Suprapubic skin (tissue), 4 donors: ENCODE data around the gene TESMIN. TPM values are rescaled to one million over a fixed set of nuclear protein-coding genes. Genes with fewer than 3 reads are reported as not detected.

Experiments
- DNase-seq, 2 donors: peaks; one replicate each; pipeline ENCODE4 v3.0.0-alpha.2; 2019; ENCODE audit warnings: low spot score in 2 of 2
- H3K27ac ChIP-seq: fragments of 200-600 bp; sonication (generic); one replicate; pipeline ENCODE4 v1.5.1; 2019
- H3K27me3 ChIP-seq: fragments of 200-600 bp; sonication (generic); one replicate; pipeline ENCODE4 v1.5.1; 2019
- H3K36me3 ChIP-seq: fragments of 200-600 bp; sonication (generic); one replicate; pipeline ENCODE4 v1.5.1; 2019
- H3K4me1 ChIP-seq: fragments of 200-600 bp; sonication (generic); one replicate; pipeline ENCODE4 v1.5.1; 2019
- H3K4me3 ChIP-seq: fragments of 200-600 bp; sonication (generic); one replicate; pipeline ENCODE4 v1.5.1; 2019; ENCODE audit warnings: mild to moderate bottlenecking
- H3K9me3 ChIP-seq: fragments of 200-600 bp; sonication (generic); one replicate; pipeline ENCODE4 v1.5.1; 2019
- CTCF ChIP-seq, 2 donors: fragments of 200-600 bp in 1 of 2; fragments of 450-650 bp in 1 of 2; sonication (generic) in 1 of 2; IDR thresholded peaks; one replicate each; pipeline ENCODE4 v1.5.1; 2016 to 2019; ENCODE audit warnings: antibody characterized with exemption in 2 of 2, mild to moderate bottlenecking in 1 of 2, moderate library complexity in 1 of 2
- EP300 ChIP-seq: sonication (generic); formaldehyde crosslinking; IDR thresholded peaks from one replicate; pipeline ENCODE4 v1.6.1; 2017; ENCODE audit warnings: antibody characterized with exemption
- POLR2A ChIP-seq, 2 donors: fragments of 450-650 bp; IDR thresholded peaks; one replicate each; pipeline ENCODE4 v1.6.1; 2017; ENCODE audit warnings: antibody characterized with exemption in 2 of 2, mild to moderate bottlenecking in 2 of 2, moderate library complexity in 2 of 2
- POLR2AphosphoS5 ChIP-seq, 3 donors: sonication (generic); formaldehyde crosslinking; IDR thresholded peaks; one replicate each; pipeline ENCODE4 v1.6.1; 2017; ENCODE audit warnings: antibody characterized with exemption in 3 of 3
- WGBS: methylation state at CpG from one replicate; pipeline ENCODE4 v1.1.5; 2018; 5-methylcytosine and 5-hydroxymethylcytosine counted together
- total RNA-seq, 4 donors: library from RNA; depleted of rRNA; stranded (reverse); fragments of >200 nt; gene quantifications; one replicate each; pipeline ENCODE4 v1.1.0, GENCODE V29; 2016

Gene TESMIN
- total RNA-seq, 4 donors from 2014 or later: 1.2 to 3.5 (median 2.8) TPM

DNA sequence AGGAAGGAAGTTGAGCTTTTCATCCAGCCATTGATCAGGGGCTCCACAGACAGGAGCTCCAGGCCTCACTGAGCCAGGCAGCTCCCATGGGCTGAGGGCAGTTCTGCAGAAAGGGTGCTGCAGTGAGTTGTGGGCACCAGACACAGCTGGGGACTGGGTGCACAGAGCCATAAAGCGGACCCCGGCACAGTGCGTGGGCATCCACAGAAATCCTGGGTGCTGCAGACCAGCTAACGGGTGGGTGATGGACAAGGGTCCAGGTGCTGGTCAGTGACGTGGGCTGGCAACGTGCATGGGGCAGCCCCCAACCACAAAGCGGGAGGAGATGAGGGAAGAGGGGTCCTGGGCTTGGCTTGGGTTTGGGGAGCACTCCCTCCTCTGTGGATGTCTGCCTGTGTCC lies 86.4 kb downstream of the TESMIN start:
- no peak overlapping the region for H3K27ac ChIP-seq
- no peak overlapping the region for H3K4me3 ChIP-seq
- WGBS: 100% methylated on average over 1 of the region's 7 CpGs
- H3K36me3 ChIP-seq: no peaks in the 10 kb centered on the region
- TF ChIP-seq CTCF (IDR thresholded peaks at IDR 0.05): no peak
- no peak for TF ChIP-seq EP300
- no peak for TF ChIP-seq POLR2A (IDR thresholded peaks at IDR 0.05)
- no peak for TF ChIP-seq POLR2AphosphoS5 (IDR thresholded peaks at IDR 0.05)
- H3K4me1 ChIP-seq: no peaks in the 10 kb centered on the region
- peaks cover 24% of the 10 kb centered on the region for H3K27me3 ChIP-seq
- peak in 1 of 2 donors; percentile 29 for DNase-seq
- H3K9me3 ChIP-seq: no peaks in the 10 kb centered on the region

DNA sequence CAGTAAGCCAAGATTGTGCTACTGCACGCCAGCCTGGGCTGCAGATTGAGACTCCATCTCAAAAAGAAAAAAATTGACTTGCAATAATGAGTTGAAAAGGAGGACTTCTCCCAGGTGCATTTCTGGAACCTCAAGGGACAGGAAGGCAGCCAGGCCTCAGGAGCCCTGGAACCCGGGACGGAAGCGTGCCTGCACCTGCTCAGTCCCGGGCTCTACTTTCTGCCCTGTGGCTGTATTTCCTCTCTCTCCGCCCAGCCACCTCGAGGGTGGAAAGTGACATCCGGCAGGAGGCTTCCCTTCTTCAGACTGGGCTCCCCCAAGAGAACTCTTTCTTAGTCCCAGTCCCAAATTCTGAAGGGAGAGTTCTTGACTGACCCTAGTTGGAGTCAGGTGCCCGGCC lies 87.2 kb downstream of the TESMIN start:
- peaks cover 6% of the 10 kb centered on the region for H3K4me1 ChIP-seq
- 62% methylated on average over 9 of the region's 9 CpGs for WGBS
- TF ChIP-seq POLR2AphosphoS5 (IDR thresholded peaks at IDR 0.05) (no peak), POLR2A (IDR thresholded peaks at IDR 0.05) (no peak), EP300 (no peak), CTCF (IDR thresholded peaks at IDR 0.05) (no peak)

GRCh38 chr11:68663482-68664010 lies 87.8 kb downstream of the TESMIN start:
- DNase-seq: no peak
- TF ChIP-seq POLR2AphosphoS5 (IDR thresholded peaks at IDR 0.05): no peak
- 87% methylated on average over 17 of the region's 18 CpGs for WGBS
- Histone ChIP-seq H3K36me3 (no peaks in the 10 kb centered on the region), H3K27ac (no peak overlapping the region), H3K4me3 (no peak overlapping the region), H3K9me3 (no peaks in the 10 kb centered on the region), H3K27me3 (peaks cover 24% of the 10 kb centered on the region), H3K4me1 (peaks cover 8% of the 10 kb centered on the region)

More for the DNA sequence above, 87.2 kb downstream of the TESMIN start:
- DNase-seq: peak in 1 of 2 donors; percentile 14
- H3K27ac ChIP-seq: no peak overlapping the region
- no peak overlapping the region for H3K4me3 ChIP-seq
- H3K27me3 ChIP-seq: peaks cover 24% of the 10 kb centered on the region
- H3K9me3 ChIP-seq: no peaks in the 10 kb centered on the region
- H3K36me3 ChIP-seq: no peaks in the 10 kb centered on the region

DNA sequence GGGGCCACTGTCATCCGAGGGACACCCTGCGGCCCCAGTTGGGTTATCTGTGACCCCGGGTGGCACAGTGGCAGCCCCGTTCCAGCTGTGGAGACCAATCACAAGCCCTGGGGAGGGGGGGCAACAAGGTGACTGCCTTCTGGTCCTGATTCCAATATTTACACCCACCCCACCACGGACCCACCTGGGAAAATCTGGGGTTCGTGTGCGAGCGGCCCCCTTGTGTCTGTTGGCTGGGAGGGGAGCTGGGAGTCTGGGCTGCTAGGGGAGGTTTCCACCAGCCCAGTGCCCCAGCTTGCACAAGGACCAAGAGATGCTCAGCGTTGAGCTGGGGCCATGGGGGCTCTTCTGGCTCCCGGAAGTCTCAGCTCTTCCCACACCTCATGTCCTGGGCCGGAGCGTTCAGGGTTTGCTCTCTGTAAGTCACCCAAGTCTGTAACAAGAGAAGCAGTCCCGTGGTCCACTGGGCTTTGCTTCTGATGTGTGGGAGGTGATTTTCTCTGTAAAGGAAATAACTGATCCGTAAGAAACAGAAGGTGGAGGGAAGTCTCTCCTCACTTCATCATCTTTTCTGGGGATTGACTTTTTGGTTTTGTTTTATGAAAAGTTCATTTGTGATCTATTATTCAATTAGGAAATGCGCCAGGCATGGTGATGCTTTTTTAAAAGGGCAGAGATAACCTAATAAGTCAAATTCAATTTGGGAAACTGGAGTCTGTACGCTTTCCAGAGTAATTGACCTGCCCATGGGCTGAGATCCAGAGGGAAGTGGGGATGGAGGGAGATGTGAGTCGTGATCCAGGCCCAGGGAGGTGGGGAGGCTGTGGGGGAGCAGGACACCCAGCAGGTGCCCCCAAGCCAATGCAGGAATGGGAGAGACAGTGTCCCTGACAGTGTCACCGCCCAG lies 89.4 kb downstream of the TESMIN start:
- TF ChIP-seq POLR2AphosphoS5 (IDR thresholded peaks at IDR 0.05) (no peak), EP300 (no peak), CTCF (IDR thresholded peaks at IDR 0.05) (no peak), POLR2A (IDR thresholded peaks at IDR 0.05) (no peak)
- WGBS: 66% methylated on average over 7 of the region's 18 CpGs

GRCh38 chr11:68661014-68661413 lies 90.3 kb downstream of the TESMIN start:
- no peak for DNase-seq
- Histone ChIP-seq H3K9me3 (no peaks in the 10 kb centered on the region), H3K27me3 (peaks cover 24% of the 10 kb centered on the region), H3K4me1 (peaks cover 8% of the 10 kb centered on the region), H3K4me3 (no peak overlapping the region), H3K27ac (no peak overlapping the region), H3K36me3 (no peaks in the 10 kb centered on the region)
- no peak for TF ChIP-seq POLR2AphosphoS5 (IDR thresholded peaks at IDR 0.05)
- TF ChIP-seq CTCF (IDR thresholded peaks at IDR 0.05): no peak
- TF ChIP-seq POLR2A (IDR thresholded peaks at IDR 0.05): no peak
- TF ChIP-seq EP300: no peak
- 84% methylated on average over 8 of the region's 15 CpGs for WGBS

More for the DNA sequence above, 89.4 kb downstream of the TESMIN start:
- peaks cover 24% of the 10 kb centered on the region for H3K27me3 ChIP-seq
- no peaks in the 10 kb centered on the region for H3K9me3 ChIP-seq
- H3K36me3 ChIP-seq: no peaks in the 10 kb centered on the region
- peak in 1 of 2 donors; percentile 69 for DNase-seq
- H3K4me3 ChIP-seq: no peak overlapping the region
- H3K4me1 ChIP-seq: peaks cover 8% of the 10 kb centered on the region
- no peak overlapping the region for H3K27ac ChIP-seq
